Bronchial epithelial cell (primary cell): ENCODE measurements around the gene PRRC2B. TPM values are rescaled to one million over a fixed set of nuclear protein-coding genes. Genes with fewer than 3 reads are reported as not detected.
A peak's percentile ranks its signal among the peaks of the same experiment; 100 is the strongest.

Experiments
- DNase-seq: peaks from one replicate; pipeline ENCODE4 v3.0.0-alpha.2; 2010; ENCODE audit warnings: low read depth
- FAIRE-seq: peaks from 2 replicates; lab custom pipeline; 2011; peaks lifted over from hg19 to GRCh38; lab: Jason Lieb, UNC
- H3K27me3 ChIP-seq: 2 replicates; pipeline ENCODE4 v1.5.1; 2011; ENCODE audit warnings: low read length; ENCODE audit not compliant: control insufficient read depth, insufficient read depth
- H3K36me3 ChIP-seq: 2 replicates; pipeline ENCODE4 v1.5.1; 2011; ENCODE audit warnings: low read length; ENCODE audit not compliant: control insufficient read depth, insufficient read depth
- H3K4me3 ChIP-seq: 2 replicates; pipeline ENCODE4 v1.5.1; 2011; ENCODE audit warnings: mild to moderate bottlenecking, low read depth, low read length, control low read depth
- CTCF ChIP-seq: IDR thresholded peaks from 2 replicates; pipeline ENCODE4 v1.5.1; 2011; ENCODE audit warnings: mild to moderate bottlenecking, moderate library complexity, low read length, control low read depth, inconsistent platforms; ENCODE audit not compliant: insufficient read depth, severe bottlenecking
- total RNA-seq: library from RNA; depleted of rRNA; stranded (reverse); fragments of >200 nt; gene quantifications from 2 replicates; pipeline ENCODE4 v1.2.1, GENCODE V29; 2014

PRRC2B gene
- total RNA-seq, 1 donor from 2014 or later, result 20.0 TPM

- no peak for DNase-seq
- Histone ChIP-seq H3K4me3 (no peak overlapping the region), H3K27me3 (no peaks in the 10 kb centered on the region), H3K36me3 (peaks cover 5% of the 10 kb centered on the region)
- no peak for TF ChIP-seq CTCF
- FAIRE-seq, result no peak
Observed at GRCh38 chr9:131419716-131420115, 25.8 kb downstream of the PRRC2B start.

- peaks cover 3% of the 10 kb centered on the region for H3K36me3 ChIP-seq
- no peak overlapping the region for H3K4me3 ChIP-seq
- no peak for FAIRE-seq
- no peak for TF ChIP-seq CTCF
- DNase-seq, result peak; percentile 42
- H3K27me3 ChIP-seq, result no peaks in the 10 kb centered on the region
Observed at GRCh38 chr9:131420980-131421624, 27.2 kb downstream of the PRRC2B start.

GRCh38 chr9:131421691-131422090, 27.8 kb downstream of the PRRC2B start:
- Histone ChIP-seq H3K36me3 (peaks cover 6% of the 10 kb centered on the region), H3K4me3 (no peak overlapping the region), H3K27me3 (no peaks in the 10 kb centered on the region)
- FAIRE-seq (peak; percentile 28), DNase-seq (no peak)
- no peak for TF ChIP-seq CTCF

- H3K36me3 ChIP-seq, result peaks cover 7% of the 10 kb centered on the region
- H3K27me3 ChIP-seq, result no peaks in the 10 kb centered on the region
- FAIRE-seq (no peak), DNase-seq (peak; percentile 46)
- peak; percentile 44 for TF ChIP-seq CTCF
- H3K4me3 ChIP-seq, result no peak overlapping the region
Observed at GRCh38 chr9:131422241-131422792, 28.4 kb downstream of the PRRC2B start.

GRCh38 chr9:131423171-131423581, 29.3 kb downstream of the PRRC2B start:
- Histone ChIP-seq H3K4me3 (no peak overlapping the region), H3K36me3 (peaks cover 7% of the 10 kb centered on the region), H3K27me3 (no peaks in the 10 kb centered on the region)
- no peak for TF ChIP-seq CTCF
- DNase-seq (peak; percentile 98), FAIRE-seq (peak; percentile 88)
